B cell (primary cell): Measurements from ENCODE around the gene EMC10. TPM values are rescaled to one million over a fixed set of nuclear protein-coding genes. Genes with fewer than 3 reads are reported as not detected.

Experiments used
- ATAC-seq: fragments of 200-7000 bp; cut with Tn5 transposase; one replicate; pipeline ENCODE4 v1.10.0; 2021; ENCODE audit warnings: low read depth, mild to moderate bottlenecking, moderate number of reproducible peaks, moderate library complexity
- CTCF ChIA-PET: fragments of 350-600 bp; sonication (Branson Sonifier 250); formaldehyde crosslinking; loops from one replicate; lab custom pipeline; 2021; ENCODE audit warnings: antibody characterized with exemption, inconsistent platforms; lab: Charles Lee
- POLR2A ChIA-PET: fragments of 350-600 bp; sonication (Branson Sonifier 250); formaldehyde crosslinking; loops from one replicate; lab custom pipeline; 2021; ENCODE audit warnings: antibody characterized with exemption; lab: Charles Lee
- DNase-seq: peaks from one replicate; pipeline ENCODE4 v3.0.0; 2013
- H2AFZ ChIP-seq: 2 replicates; pipeline ENCODE4 v1.6.1; 2012; ENCODE audit warnings: mild to moderate bottlenecking, low read depth, low read length; ENCODE audit not compliant: insufficient read depth, poor library complexity, severe bottlenecking
- H3K27ac ChIP-seq, 2 donors: 1 replicate in 1 of 2; 2 replicates in 1 of 2; pipeline ENCODE4 v1.5.1; 2012 to 2013; ENCODE audit warnings: low read length in 2 of 2, mild to moderate bottlenecking in 2 of 2, moderate library complexity in 1 of 2
- H3K27me3 ChIP-seq, 4 experiments: fragments of 200-600 bp in 1 of 4; sonication (generic) in 1 of 4; replicated peaks in 1 of 4; 1 replicate in 2 of 4; 2 replicates in 2 of 4; pipeline versions ENCODE4 v1.6.1 to v1.7.0; 2013 to 2016; ENCODE audit warnings: low read length in 3 of 4, mild to moderate bottlenecking in 2 of 4, mixed read lengths in 1 of 4, moderate library complexity in 1 of 4; ENCODE audit not compliant: insufficient read depth in 4 of 4, control insufficient read depth in 3 of 4; ENCODE audit errors: control extremely low read depth in 1 of 4
- H3K36me3 ChIP-seq, 2 experiments: replicated peaks in 1 of 2; 1 replicate in 1 of 2; 2 replicates in 1 of 2; pipeline versions ENCODE4 v1.6.1 to v1.7.1; 2013; ENCODE audit warnings: low read length in 1 of 2; ENCODE audit not compliant: insufficient read depth in 2 of 2, control insufficient read depth in 1 of 2; ENCODE audit errors: control extremely low read depth in 1 of 2, extremely low read depth in 1 of 2
- H3K4me1 ChIP-seq, 2 donors: fragments of 200-600 bp in 1 of 2; sonication (generic) in 1 of 2; 1 replicate in 1 of 2; 2 replicates in 1 of 2; pipeline versions ENCODE4 v1.5.1 to v1.6.1; 2013 to 2017; ENCODE audit warnings: low read length in 2 of 2; ENCODE audit not compliant: control insufficient read depth in 2 of 2, insufficient read depth in 2 of 2
- H3K4me2 ChIP-seq: replicated peaks from 2 replicates; pipeline ENCODE3; 2012; ENCODE audit warnings: mild to moderate bottlenecking, low read depth, low read length; ENCODE audit not compliant: poor library complexity, severe bottlenecking
- H3K4me3 ChIP-seq, 5 experiments: fragments of 200-600 bp in 1 of 5; sonication (generic) in 1 of 5; 1 replicate in 3 of 5; 2 replicates in 2 of 5; pipeline versions ENCODE4 v1.5.1 to v1.7.0; 2011 to 2016; ENCODE audit warnings: low read length in 4 of 5, mild to moderate bottlenecking in 4 of 5, low read depth in 2 of 5, control low read depth in 1 of 5, moderate library complexity in 1 of 5; ENCODE audit not compliant: insufficient read depth in 1 of 5; ENCODE audit errors: control extremely low read depth in 1 of 5, extremely low read depth in 1 of 5
- H3K79me2 ChIP-seq: fragments of 200-600 bp; sonication (generic); one replicate; pipeline ENCODE4 v1.6.0; 2016; ENCODE audit warnings: low read length; ENCODE audit not compliant: control insufficient read depth, insufficient read depth
- H3K9ac ChIP-seq: fragments of 200-600 bp; sonication (generic); 2 replicates; pipeline ENCODE4 v1.6.1; 2017; ENCODE audit warnings: mild to moderate bottlenecking, low read length, moderate library complexity
- H3K9me3 ChIP-seq, 3 donors: one replicate each; pipeline versions ENCODE4 v1.6.1 to v1.7.1; 2013; ENCODE audit warnings: low read length in 2 of 3; ENCODE audit not compliant: control insufficient read depth in 2 of 3, insufficient read depth in 1 of 3; ENCODE audit errors: control extremely low read depth in 1 of 3
- H4K20me1 ChIP-seq: 2 replicates; pipeline ENCODE4 v1.6.0; 2012; ENCODE audit warnings: mild to moderate bottlenecking, low read length; ENCODE audit not compliant: insufficient read depth, control insufficient read depth, poor library complexity, severe bottlenecking
- H3K27ac Mint-ChIP-seq: one replicate; pipeline ENCODE4 v1.8.0; 2021; ENCODE audit warnings: mixed read lengths
- H3K27me3 Mint-ChIP-seq: one replicate; pipeline ENCODE4 v1.8.0; 2021; ENCODE audit warnings: mixed read lengths
- H3K4me1 Mint-ChIP-seq: one replicate; pipeline ENCODE4 v1.8.0; 2021; ENCODE audit warnings: mixed read lengths
- H3K4me3 Mint-ChIP-seq: one replicate; pipeline ENCODE4 v1.8.0; 2021; ENCODE audit warnings: mixed read lengths
- H3K9me3 Mint-ChIP-seq: one replicate; pipeline ENCODE4 v1.8.0; 2022; ENCODE audit warnings: mixed read lengths; ENCODE audit not compliant: insufficient read depth
- CTCF ChIP-seq: fragments of 200-600 bp; IDR thresholded peaks from one replicate; pipeline ENCODE4 v1.8.0; 2022; ENCODE audit warnings: antibody characterized with exemption, mild to moderate bottlenecking
- EZH2 ChIP-seq: IDR thresholded peaks from 2 replicates; pipeline ENCODE4 v1.6.1; 2012; ENCODE audit warnings: borderline replicate concordance, low read depth, mild to moderate bottlenecking, moderate library complexity, low read length; ENCODE audit not compliant: insufficient read depth, poor library complexity, severe bottlenecking
- WGBS: methylation state at CpG from one replicate; pipeline ENCODE4 v1.1.5; 2013; ENCODE audit warnings: missing lambda C conversion rate; ENCODE audit not compliant: insufficient coverage; 5-methylcytosine and 5-hydroxymethylcytosine counted together
- intact Hi-C: fragments of 100-400 bp; cut with micrococcal nuclease; formaldehyde crosslinking; loops from one replicate; pipeline ENCODE4 v1.10.0; 2022
- polyA plus RNA-seq: library from polyadenylated mRNA; depleted of rRNA; stranded (reverse); fragments of >200 nt; gene quantifications from 2 replicates; pipeline ENCODE4 v1.2.3, GENCODE V29; 2012
- total RNA-seq, 2 donors: library from RNA; stranded (reverse); fragments of 120-200 nt in 1 of 2; gene quantifications; 1 replicate in 1 of 2; 2 replicates in 1 of 2; pipeline versions ENCODE4 v1.2.3 to v1.2.4, GENCODE V29; 2013 to 2022

The EMC10 gene
- total and polyA plus RNA-seq, 2 donors (not counting 1 experiment from before 2014, with no cell fraction given) = 51.1 to 88.1 TPM

GRCh38 chr19:50516964-50517703 is 40.8 kb downstream of the EMC10 start:
- H3K4me3 ChIP-seq = no peak overlapping the region
- no peaks in the 10 kb centered on the region for H3K36me3 ChIP-seq
- no peak overlapping the region for H3K27ac ChIP-seq
- H3K79me2 ChIP-seq = no peaks in the 10 kb centered on the region
- no peak overlapping the region for H3K4me2 ChIP-seq
- H2AFZ ChIP-seq = no peak overlapping the region
- WGBS = 82% methylated on average over 28 of the region's 53 CpGs
- H4K20me1 ChIP-seq = no peaks in the 10 kb centered on the region
- Mint-ChIP-seq H3K27me3 (peaks cover 3% of the 10 kb centered on the region), H3K4me1 (no peaks in the 10 kb centered on the region), H3K9me3 (no peaks in the 10 kb centered on the region), H3K4me3 (no peak overlapping the region), H3K27ac (no peak overlapping the region)
- no peak for DNase-seq
- no peak for ATAC-seq
- H3K4me1 ChIP-seq = peaks cover under 1% of the 10 kb centered on the region in 2 donors
- peaks cover 0 to 11% (median 0%) of the 10 kb centered on the region in 3 donors for H3K9me3 ChIP-seq
- ChIA-PET POLR2A (no interaction called here), CTCF (no interaction called here)
- peaks cover 0 to 28% (median 2%) of the 10 kb centered on the region in 4 experiments for H3K27me3 ChIP-seq
- TF ChIP-seq EZH2 (no peak), CTCF (no peak)
- intact Hi-C loops = no loop called here
- H3K9ac ChIP-seq = no peak overlapping the region

- no peaks in the 10 kb centered on the region for H3K79me2 ChIP-seq
- peaks cover 0 to 28% (median 2%) of the 10 kb centered on the region in 4 experiments for H3K27me3 ChIP-seq
- intact Hi-C loops = no loop called here
- Mint-ChIP-seq H3K4me3 (no peak overlapping the region), H3K27me3 (peaks cover 3% of the 10 kb centered on the region), H3K9me3 (no peaks in the 10 kb centered on the region), H3K4me1 (no peaks in the 10 kb centered on the region), H3K27ac (no peak overlapping the region)
- no peak overlapping the region for H2AFZ ChIP-seq
- no peak for ATAC-seq
- H3K9me3 ChIP-seq = peaks cover 0 to 7% (median 0%) of the 10 kb centered on the region in 3 donors
- H3K36me3 ChIP-seq = no peaks in the 10 kb centered on the region
- ChIA-PET POLR2A (no interaction called here), CTCF (interaction anchor here (0.5 kb wide), 1 partner anchor 296 kb away, joined by 3 read pairs; no protein-coding TSS in a partner anchor)
- no peak overlapping the region for H3K4me3 ChIP-seq
- no peaks in the 10 kb centered on the region for H3K4me1 ChIP-seq
- 97% methylated on average over 35 of the region's 37 CpGs for WGBS
- no peaks in the 10 kb centered on the region for H4K20me1 ChIP-seq
- DNase-seq = no peak
- H3K9ac ChIP-seq = no peak overlapping the region
- no peak overlapping the region for H3K27ac ChIP-seq
- no peak for TF ChIP-seq CTCF
- TF ChIP-seq EZH2 = no peak
- H3K4me2 ChIP-seq = no peak overlapping the region
Observed at GRCh38 chr19:50517704-50518075, 41.4 kb downstream of the EMC10 start.
